Neural progenitor cell (in vitro differentiated cells): ENCODE measurements around the gene IFITM2. TPM values are rescaled to one million over a fixed set of nuclear protein-coding genes. Genes with fewer than 3 reads are reported as not detected.
A peak's percentile ranks its signal among the peaks of the same experiment; 100 is the strongest.
"Not testable (repeated sequence)": the region's sequence is repeated elsewhere in the genome, so short reads cannot be mapped to it uniquely, and the experiment has no call there.

Source experiments
- DNase-seq: peaks from one replicate; pipeline ENCODE4 v3.0.0-alpha.2; 2016; ENCODE audit warnings: low spot score
- H2AFZ ChIP-seq: fragments of 200-600 bp; sonication (generic); replicated peaks from 2 replicates; pipeline ENCODE4 v1.6.1; 2016; ENCODE audit warnings: antibody characterized with exemption
- H3F3A ChIP-seq: fragments of 200-600 bp; sonication (generic); 2 replicates; pipeline ENCODE4 v1.6.1; 2016; ENCODE audit warnings: antibody characterized with exemption, low read depth
- H3K27ac ChIP-seq: fragments of 200-600 bp; sonication (generic); 2 replicates; pipeline ENCODE4 v1.5.1; 2016; ENCODE audit warnings: mild to moderate bottlenecking
- H3K27me3 ChIP-seq: fragments of 200-600 bp; sonication (generic); 2 replicates; pipeline ENCODE4 v1.6.1; 2016; ENCODE audit warnings: mild to moderate bottlenecking, moderate library complexity
- H3K36me3 ChIP-seq: fragments of 200-600 bp; sonication (generic); 2 replicates; pipeline ENCODE4 v1.5.1; 2016
- H3K4me1 ChIP-seq: fragments of 200-600 bp; sonication (generic); 2 replicates; pipeline ENCODE4 v1.6.1; 2016; ENCODE audit warnings: mixed run types
- H3K4me2 ChIP-seq: fragments of 200-600 bp; sonication (generic); 2 replicates; pipeline ENCODE4 v1.6.1; 2016
- H3K4me3 ChIP-seq: fragments of 200-600 bp; sonication (generic); 2 replicates; pipeline ENCODE4 v1.5.1; 2016
- H3K79me2 ChIP-seq: fragments of 200-600 bp; sonication (generic); 2 replicates; pipeline ENCODE4 v1.6.1; 2016; ENCODE audit warnings: low read depth
- H3K9ac ChIP-seq: fragments of 200-600 bp; sonication (generic); 2 replicates; pipeline ENCODE4 v1.6.1; 2016
- H3K9me3 ChIP-seq: fragments of 200-600 bp; sonication (generic); 2 replicates; pipeline ENCODE4 v1.5.1; 2016; ENCODE audit warnings: low read depth
- H4K20me1 ChIP-seq: fragments of 200-600 bp; sonication (generic); 2 replicates; pipeline ENCODE4 v1.6.1; 2016; ENCODE audit warnings: low read depth
- H3K27ac Mint-ChIP-seq: 3 replicates; pipeline ENCODE4 v1.8.0; 2021; ENCODE audit warnings: mixed read lengths
- H3K27me3 Mint-ChIP-seq: 2 replicates; pipeline ENCODE4 v1.8.0; 2022; ENCODE audit warnings: low read depth, mild to moderate bottlenecking, inconsistent platforms, moderate library complexity, mixed read lengths; ENCODE audit not compliant: insufficient read depth
- H3K36me3 Mint-ChIP-seq: 3 replicates; pipeline ENCODE4 v1.8.0; 2021; ENCODE audit warnings: mixed read lengths
- H3K4me1 Mint-ChIP-seq: 3 replicates; pipeline ENCODE4 v1.8.0; 2021; ENCODE audit warnings: mixed read lengths
- H3K4me3 Mint-ChIP-seq: 3 replicates; pipeline ENCODE4 v1.8.0; 2021; ENCODE audit warnings: mild to moderate bottlenecking, moderate library complexity, mixed read lengths
- H3K9me3 Mint-ChIP-seq: 3 replicates; pipeline ENCODE4 v1.8.0; 2020; ENCODE audit warnings: mixed read lengths
- EZH2 ChIP-seq: fragments of 200-600 bp; sonication (generic); IDR thresholded peaks from 2 replicates; pipeline ENCODE4 v1.6.1; 2017; ENCODE audit warnings: antibody characterized with exemption, mild to moderate bottlenecking, moderate library complexity
- EZH2phosphoT487 ChIP-seq: fragments of 200-600 bp; sonication (generic); IDR thresholded peaks from 2 replicates; pipeline ENCODE4 v1.6.1; 2017; ENCODE audit warnings: antibody characterized with exemption
- total RNA-seq: library from RNA; depleted of rRNA; stranded (reverse); fragments of >200 nt; gene quantifications from 2 replicates; pipeline ENCODE4 v1.2.3, GENCODE V29; 2015; ENCODE audit warnings: low replicate concordance
- TF ChIP-seq, protein P1 (sequence below): fragments of 200-600 bp; sonication (generic); IDR thresholded peaks from 2 replicates; pipeline ENCODE4 v1.5.1; 2017; ENCODE audit warnings: antibody characterized with exemption, mild to moderate bottlenecking

IFITM2 gene
- total RNA-seq, 1 donor from 2014 or later, result 10.5 TPM

DNA sequence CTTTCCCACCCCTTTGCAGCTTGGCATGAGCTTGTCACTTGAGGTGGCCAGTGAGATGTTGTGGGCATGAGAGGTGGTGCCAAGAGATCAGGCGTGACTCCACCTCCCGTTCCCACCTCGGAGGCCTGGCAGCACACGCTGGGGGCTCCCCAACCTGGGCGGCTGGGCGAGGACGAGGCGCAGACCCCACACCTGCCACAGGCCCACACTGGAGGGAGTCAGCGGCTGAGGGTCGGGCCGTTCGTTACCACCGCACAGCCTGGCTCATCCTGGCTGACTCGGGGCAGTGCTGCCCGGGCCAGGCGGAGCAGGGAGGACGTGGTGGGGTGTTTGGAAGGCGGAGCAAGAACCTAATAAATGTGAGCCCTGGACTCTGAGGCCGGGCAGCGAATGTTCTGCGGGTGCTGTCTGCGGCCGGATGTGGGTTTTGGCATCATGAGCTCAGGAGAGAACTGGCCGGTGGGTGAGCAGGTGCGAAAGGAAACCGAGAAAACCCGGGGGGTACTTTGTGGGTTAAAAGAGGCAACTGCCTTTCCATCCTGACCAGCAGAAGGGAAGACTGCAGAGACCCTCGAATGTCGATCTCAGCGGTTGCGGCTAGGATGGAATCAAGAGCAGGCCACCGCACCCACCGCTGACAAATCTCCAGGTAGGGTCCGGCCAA, 23.2 kb downstream of the IFITM2 start:
- no peaks in the 10 kb centered on the region for H3K27me3 ChIP-seq
- no peaks in the 10 kb centered on the region for H3K9me3 ChIP-seq
- H3K27ac Mint-ChIP-seq, result peak overlapping the region; percentile 78
- H3K4me3 ChIP-seq, result no peak overlapping the region
- H2AFZ ChIP-seq, result no peak overlapping the region
- no peak overlapping the region for H3K4me2 ChIP-seq
- H3K4me3 Mint-ChIP-seq, result no peak overlapping the region
- peaks cover 26% of the 10 kb centered on the region for H3K4me1 ChIP-seq
- no peaks in the 10 kb centered on the region for H3K79me2 ChIP-seq
- H4K20me1 ChIP-seq, result no peaks in the 10 kb centered on the region
- H3K4me1 Mint-ChIP-seq, result peaks cover 58% of the 10 kb centered on the region
- DNase-seq, result no peak
- peaks cover 25% of the 10 kb centered on the region for H3K9me3 Mint-ChIP-seq
- H3K36me3 ChIP-seq, result no peaks in the 10 kb centered on the region
- peaks cover 4% of the 10 kb centered on the region for H3K36me3 Mint-ChIP-seq
- H3K9ac ChIP-seq, result no peak overlapping the region
- no peak for TF ChIP-seq EZH2
- TF ChIP-seq EZH2phosphoT487, result no peak
- TF ChIP-seq, protein P1, sequence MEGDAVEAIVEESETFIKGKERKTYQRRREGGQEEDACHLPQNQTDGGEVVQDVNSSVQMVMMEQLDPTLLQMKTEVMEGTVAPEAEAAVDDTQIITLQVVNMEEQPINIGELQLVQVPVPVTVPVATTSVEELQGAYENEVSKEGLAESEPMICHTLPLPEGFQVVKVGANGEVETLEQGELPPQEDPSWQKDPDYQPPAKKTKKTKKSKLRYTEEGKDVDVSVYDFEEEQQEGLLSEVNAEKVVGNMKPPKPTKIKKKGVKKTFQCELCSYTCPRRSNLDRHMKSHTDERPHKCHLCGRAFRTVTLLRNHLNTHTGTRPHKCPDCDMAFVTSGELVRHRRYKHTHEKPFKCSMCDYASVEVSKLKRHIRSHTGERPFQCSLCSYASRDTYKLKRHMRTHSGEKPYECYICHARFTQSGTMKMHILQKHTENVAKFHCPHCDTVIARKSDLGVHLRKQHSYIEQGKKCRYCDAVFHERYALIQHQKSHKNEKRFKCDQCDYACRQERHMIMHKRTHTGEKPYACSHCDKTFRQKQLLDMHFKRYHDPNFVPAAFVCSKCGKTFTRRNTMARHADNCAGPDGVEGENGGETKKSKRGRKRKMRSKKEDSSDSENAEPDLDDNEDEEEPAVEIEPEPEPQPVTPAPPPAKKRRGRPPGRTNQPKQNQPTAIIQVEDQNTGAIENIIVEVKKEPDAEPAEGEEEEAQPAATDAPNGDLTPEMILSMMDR, result no peak
- H3K27me3 Mint-ChIP-seq, result peaks cover 11% of the 10 kb centered on the region
- H3F3A ChIP-seq, result peaks cover 23% of the 10 kb centered on the region
- H3K27ac ChIP-seq, result no peak overlapping the region

DNA sequence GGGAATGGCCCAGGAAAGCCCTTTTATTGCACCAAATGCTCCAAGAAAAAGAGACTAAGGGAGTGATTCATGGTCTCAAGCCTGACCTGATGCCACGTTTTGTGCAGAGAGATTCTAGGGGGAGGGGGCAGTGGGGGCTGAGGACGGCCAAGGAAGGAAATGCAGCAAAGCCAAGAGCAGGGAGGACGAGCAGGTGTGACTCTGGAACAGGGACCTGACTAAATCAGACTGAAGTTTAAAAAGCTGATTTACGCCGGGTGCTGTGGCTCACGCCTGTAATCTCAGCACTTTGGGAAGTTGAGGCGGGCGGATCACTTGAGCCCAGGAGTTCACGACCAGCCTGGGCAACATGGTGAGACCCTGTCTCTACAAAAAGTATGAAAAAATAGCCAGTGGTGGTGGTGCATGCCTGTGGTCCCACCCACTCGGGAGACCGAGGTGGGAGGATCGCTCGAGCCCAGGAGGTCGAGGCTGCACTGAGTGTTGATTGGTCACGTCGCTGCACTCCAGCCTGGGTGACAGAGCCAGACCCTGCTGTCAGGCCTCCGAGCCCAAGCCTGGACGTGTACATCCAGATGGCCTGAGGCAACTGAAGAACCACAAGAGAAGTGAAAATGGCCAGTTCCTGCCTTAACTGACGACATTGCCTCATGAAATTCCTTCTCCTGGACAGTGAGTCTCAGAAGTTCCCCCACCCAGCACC, 23.9 kb downstream of the IFITM2 start:
- Histone ChIP-seq H3K9me3 (no peaks in the 10 kb centered on the region), H3K4me1 (peaks cover 33% of the 10 kb centered on the region), H3K4me3 (no peak overlapping the region), H4K20me1 (no peaks in the 10 kb centered on the region), H3K27ac (no peak overlapping the region), H3K79me2 (no peaks in the 10 kb centered on the region), H3K27me3 (no peaks in the 10 kb centered on the region), H3F3A (peaks cover 29% of the 10 kb centered on the region), H3K9ac (no peak overlapping the region), H2AFZ (no peak overlapping the region), H3K36me3 (no peaks in the 10 kb centered on the region), H3K4me2 (no peak overlapping the region)
- peak overlapping the region; percentile 78 for H3K27ac Mint-ChIP-seq
- peaks cover 59% of the 10 kb centered on the region for H3K4me1 Mint-ChIP-seq
- peaks cover 25% of the 10 kb centered on the region for H3K9me3 Mint-ChIP-seq
- peaks cover 4% of the 10 kb centered on the region for H3K36me3 Mint-ChIP-seq
- H3K27me3 Mint-ChIP-seq, result peaks cover 11% of the 10 kb centered on the region
- DNase-seq, result no peak
- H3K4me3 Mint-ChIP-seq, result no peak overlapping the region
- TF ChIP-seq EZH2phosphoT487 (no peak), EZH2 (no peak)
- TF ChIP-seq, protein P1, result no peak

DNA sequence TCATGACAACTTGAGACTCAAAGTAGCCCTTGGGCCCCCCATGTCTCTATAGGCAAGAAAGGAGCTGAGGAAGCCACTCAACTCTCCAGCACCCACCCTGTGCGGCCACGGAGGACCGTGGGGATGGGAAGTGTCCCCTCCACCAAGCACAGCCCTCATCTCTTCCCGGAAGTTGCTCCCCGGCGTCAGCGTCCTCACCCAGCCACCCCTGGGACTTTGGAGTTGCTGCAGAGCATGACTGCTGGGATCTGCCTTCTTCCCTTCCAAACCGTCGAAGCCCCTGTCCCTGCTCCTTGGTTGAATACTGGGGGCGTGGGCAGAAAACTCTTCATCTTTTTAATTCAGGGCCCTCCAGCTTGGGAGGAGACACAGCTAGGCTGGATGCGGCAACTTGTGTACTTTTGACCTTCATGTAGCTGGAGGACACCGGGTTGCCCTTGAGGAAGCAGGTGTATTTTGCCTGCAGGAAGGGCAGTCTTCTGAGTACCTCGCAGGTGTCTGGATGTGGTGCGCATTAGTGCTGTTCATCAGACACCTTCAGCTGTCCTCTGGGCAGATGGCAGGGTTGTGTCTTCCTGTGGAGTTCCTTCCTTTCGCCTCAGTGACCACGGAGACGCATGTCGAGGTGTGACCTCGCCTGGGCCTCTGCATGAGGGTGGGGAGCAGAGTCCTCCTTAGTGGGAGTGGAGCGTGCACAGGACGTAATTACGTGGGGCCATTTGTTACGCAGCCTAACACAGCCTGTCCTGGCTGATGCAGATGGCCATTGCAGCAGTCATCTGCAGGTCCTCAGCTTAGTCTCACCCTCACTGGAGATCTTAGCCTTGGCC, 25.2 kb downstream of the IFITM2 start:
- H3K4me1 Mint-ChIP-seq, result peaks cover 57% of the 10 kb centered on the region
- peak overlapping the region; percentile 97 for H3K27ac Mint-ChIP-seq

DNA sequence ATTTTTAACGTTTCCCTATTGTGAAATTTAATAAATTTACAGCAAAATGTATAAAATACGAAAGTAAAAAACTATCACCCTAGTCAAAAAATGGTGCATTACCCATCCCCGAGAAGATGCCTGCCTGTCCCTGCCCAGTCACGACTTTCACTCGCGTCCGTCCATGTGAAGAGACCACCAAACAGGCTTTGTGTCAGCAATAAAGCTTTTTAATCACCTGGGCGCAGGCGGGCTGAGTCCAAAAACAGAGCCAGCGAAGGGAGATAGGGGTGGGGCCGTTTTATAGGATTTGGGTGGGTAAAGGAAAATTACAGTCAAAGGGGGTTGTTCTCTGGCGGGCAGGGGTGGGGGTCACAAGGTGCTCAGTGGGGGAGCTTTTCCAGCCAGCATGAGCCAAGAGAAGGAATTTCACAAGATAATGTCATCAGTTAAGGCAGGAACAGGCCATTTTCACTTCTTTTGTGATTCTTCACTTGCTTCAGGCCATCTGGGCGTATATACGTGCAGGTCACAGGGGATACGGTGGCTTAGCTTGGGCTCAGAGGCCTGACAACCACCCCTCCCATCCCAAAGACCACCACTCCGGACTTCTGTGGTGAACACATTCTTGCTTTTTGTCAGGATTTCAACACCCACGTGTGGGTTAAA, 26.1 kb downstream of the IFITM2 start:
- DNase-seq, H3K9ac ChIP-seq, H3K79me2 ChIP-seq, H3K36me3 ChIP-seq, H3K9me3 ChIP-seq, H4K20me1 ChIP-seq, H3K36me3 Mint-ChIP-seq, H3K27me3 ChIP-seq: not testable (repeated sequence)
- peak overlapping the region; percentile 82 for H3K4me3 Mint-ChIP-seq
- H3K4me2 ChIP-seq, result peak overlapping the region; percentile 74
- H3K4me1 Mint-ChIP-seq, result peaks cover 57% of the 10 kb centered on the region
- peaks cover 25% of the 10 kb centered on the region for H3K9me3 Mint-ChIP-seq
- peaks cover 37% of the 10 kb centered on the region for H3K4me1 ChIP-seq
- H3K4me3 ChIP-seq, result peak overlapping the region; percentile 32
- peak overlapping the region; percentile 97 for H3K27ac Mint-ChIP-seq
- peak overlapping the region; percentile 71 for H3K27ac ChIP-seq
- peak overlapping the region; percentile 75 for H2AFZ ChIP-seq
- H3F3A ChIP-seq, result peaks cover 33% of the 10 kb centered on the region
- peaks cover 11% of the 10 kb centered on the region for H3K27me3 Mint-ChIP-seq

More for the DNA sequence above, 25.2 kb downstream of the IFITM2 start:
- no peaks in the 10 kb centered on the region for H3K79me2 ChIP-seq
- no peak overlapping the region for H3K9ac ChIP-seq
- no peak overlapping the region for H2AFZ ChIP-seq
- DNase-seq, result no peak
- H3K4me2 ChIP-seq, result no peak overlapping the region
- H3K4me3 ChIP-seq, result no peak overlapping the region
- H3F3A ChIP-seq, result peaks cover 33% of the 10 kb centered on the region
- no peaks in the 10 kb centered on the region for H3K27me3 ChIP-seq
- H4K20me1 ChIP-seq, result no peaks in the 10 kb centered on the region
- Mint-ChIP-seq H3K9me3 (peaks cover 25% of the 10 kb centered on the region), H3K36me3 (peaks cover 4% of the 10 kb centered on the region), H3K27me3 (peaks cover 11% of the 10 kb centered on the region), H3K4me3 (no peak overlapping the region)
- H3K4me1 ChIP-seq, result peaks cover 37% of the 10 kb centered on the region
- no peaks in the 10 kb centered on the region for H3K9me3 ChIP-seq
- H3K36me3 ChIP-seq, result no peaks in the 10 kb centered on the region
- TF ChIP-seq, protein P1, result no peak
- no peak for TF ChIP-seq EZH2phosphoT487
- no peak for TF ChIP-seq EZH2
- H3K27ac ChIP-seq, result no peak overlapping the region
